ENCODE results near the gene ACR.
A peak's percentile ranks its signal among the peaks of the same experiment; 100 is the strongest.
"Not testable (repeated sequence)": the region's sequence is repeated elsewhere in the genome, so short reads cannot be mapped to it uniquely, and the experiment has no call there.

ACR gene

DNA sequence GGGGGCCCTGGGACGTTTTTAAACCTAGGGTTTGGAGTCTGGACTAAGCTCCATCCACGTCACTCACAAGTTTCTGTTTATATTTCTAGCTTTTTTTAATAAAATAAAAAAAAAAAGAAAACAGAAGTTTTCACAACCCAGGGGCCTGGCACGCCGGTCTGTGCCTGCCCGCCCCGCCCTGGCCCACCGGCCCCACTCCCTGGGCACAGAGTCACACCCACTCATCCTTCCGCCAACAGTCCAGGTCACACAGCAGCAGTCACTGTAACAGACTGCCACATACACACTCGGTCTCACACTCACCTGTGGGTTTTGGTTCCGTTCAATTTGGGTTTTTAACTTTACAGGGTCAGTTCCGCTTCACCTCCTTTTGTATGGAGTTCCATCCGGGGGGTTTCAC is 5.3 kb upstream of the ACR start:
- DNase-seq (ENCODE audit: low spot score), result no peak

DNA sequence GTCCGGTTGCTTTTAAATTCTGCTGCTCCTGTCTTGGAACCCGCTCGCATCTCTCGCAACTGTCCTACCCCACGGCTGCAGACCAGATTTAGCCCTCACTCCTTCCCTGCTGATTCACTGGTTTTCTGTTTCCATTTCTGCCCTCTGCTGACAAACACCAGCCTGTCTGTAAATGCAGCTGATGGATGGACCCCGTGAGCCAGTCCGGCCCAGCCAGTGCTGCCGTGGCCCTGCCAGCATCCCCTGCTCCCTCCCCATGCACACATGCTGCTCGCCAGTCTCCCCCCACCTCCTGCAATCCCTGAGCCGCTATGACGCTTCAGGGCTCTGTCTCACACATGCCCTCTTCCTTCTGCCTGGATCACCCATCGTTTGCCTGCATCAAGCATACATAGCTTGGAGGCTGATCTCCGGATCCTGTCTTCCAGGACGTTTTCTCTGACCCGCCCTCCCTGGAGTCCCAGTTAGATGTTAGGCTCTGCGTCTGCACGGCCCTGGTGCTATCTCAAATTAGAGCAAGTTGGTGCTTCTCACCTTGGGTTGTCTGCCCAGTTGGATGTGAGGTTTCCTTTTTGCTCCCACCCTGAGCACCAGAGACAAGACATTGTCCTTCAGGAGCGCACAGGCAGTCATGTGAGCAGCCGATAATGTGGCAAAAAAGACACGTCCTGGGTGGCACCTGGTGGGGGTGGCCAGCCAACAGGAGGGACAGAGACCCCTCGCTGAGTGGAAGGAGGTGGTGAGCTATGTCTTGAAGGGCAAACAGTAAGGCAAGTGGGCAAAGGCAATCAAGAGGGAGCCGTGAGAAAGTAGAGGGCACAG is 4.3 kb upstream of the ACR start:
- DNase-seq (ENCODE audit: low spot score), result no peak

GRCh38 chr22:50734343-50734771 is 3.6 kb upstream of the ACR start:
- no peak for DNase-seq (ENCODE audit: low spot score)

- DNase-seq (ENCODE audit: low spot score), result no peak
Measured at GRCh38 chr22:50734986-50735738, 2.8 kb upstream of the ACR start.

DNA sequence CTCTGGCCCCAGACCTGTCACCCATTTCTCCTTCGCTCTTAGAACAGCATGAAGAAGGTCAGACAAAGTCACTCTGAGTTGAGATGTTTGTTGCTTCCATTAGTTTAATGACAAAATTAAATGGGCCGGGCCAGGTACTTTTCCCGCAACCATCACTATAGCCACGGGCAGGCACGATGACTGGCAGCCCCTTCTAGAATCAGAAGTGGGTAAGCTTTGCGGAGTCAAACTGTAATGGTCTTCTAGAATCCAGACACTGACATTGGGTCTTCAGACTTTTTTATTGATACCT is 2.3 kb upstream of the ACR start:
- no peak for DNase-seq (ENCODE audit: low spot score)

GRCh38 chr22:50738649-50739227 is 734 bp downstream of the ACR start:
- peak; percentile 40 for DNase-seq (ENCODE audit: low spot score)

- DNase-seq (ENCODE audit: low spot score), result peak; percentile 60
Measured at GRCh38 chr22:50739279-50739691, 1.3 kb downstream of the ACR start.

DNA sequence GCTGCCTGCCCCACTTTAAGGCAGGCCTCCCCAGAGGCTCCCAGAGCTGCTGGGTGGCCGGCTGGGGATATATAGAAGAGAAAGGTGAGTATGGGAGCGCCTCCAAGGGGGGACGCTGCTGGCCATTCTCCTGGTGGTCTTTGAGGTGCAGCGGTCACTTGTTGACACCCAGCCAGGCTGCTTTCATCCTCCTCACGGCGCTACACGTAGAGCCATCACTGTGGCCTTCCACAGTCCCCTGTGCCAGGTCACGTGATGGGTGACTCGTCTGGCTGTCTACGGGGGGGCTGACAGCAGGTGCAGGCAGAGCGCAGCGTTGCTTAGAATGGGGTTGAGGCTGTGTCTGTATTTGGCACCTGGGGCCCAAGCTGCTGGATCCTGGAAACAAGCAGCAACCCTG is 1.9 kb downstream of the ACR start:
- no peak for DNase-seq (ENCODE audit: low spot score)

GRCh38 chr22:50740714-50741113 is 2.7 kb downstream of the ACR start:
- not testable (repeated sequence) for DNase-seq (ENCODE audit: low spot score)

GRCh38 chr22:50744424-50744823 is 6.4 kb downstream of the ACR start:
- DNase-seq (ENCODE audit: low spot score), result not testable (repeated sequence)

GRCh38 chr22:50747521-50747920 is 9.5 kb downstream of the ACR start:
- DNase-seq (ENCODE audit: low spot score), result not testable (repeated sequence)

GRCh38 chr22:50748630-50749029 is 10.6 kb downstream of the ACR start:
- not testable (repeated sequence) for DNase-seq (ENCODE audit: low spot score)

GRCh38 chr22:50749302-50750074 is 11.5 kb downstream of the ACR start:
- not testable (repeated sequence) for DNase-seq (ENCODE audit: low spot score)

- not testable (repeated sequence) for DNase-seq (ENCODE audit: low spot score)
Measured at GRCh38 chr22:50755251-50755650, 17.2 kb downstream of the ACR start.

GRCh38 chr22:50756406-50756805 is 18.4 kb downstream of the ACR start:
- DNase-seq (ENCODE audit: low spot score), result not testable (repeated sequence)

DNA sequence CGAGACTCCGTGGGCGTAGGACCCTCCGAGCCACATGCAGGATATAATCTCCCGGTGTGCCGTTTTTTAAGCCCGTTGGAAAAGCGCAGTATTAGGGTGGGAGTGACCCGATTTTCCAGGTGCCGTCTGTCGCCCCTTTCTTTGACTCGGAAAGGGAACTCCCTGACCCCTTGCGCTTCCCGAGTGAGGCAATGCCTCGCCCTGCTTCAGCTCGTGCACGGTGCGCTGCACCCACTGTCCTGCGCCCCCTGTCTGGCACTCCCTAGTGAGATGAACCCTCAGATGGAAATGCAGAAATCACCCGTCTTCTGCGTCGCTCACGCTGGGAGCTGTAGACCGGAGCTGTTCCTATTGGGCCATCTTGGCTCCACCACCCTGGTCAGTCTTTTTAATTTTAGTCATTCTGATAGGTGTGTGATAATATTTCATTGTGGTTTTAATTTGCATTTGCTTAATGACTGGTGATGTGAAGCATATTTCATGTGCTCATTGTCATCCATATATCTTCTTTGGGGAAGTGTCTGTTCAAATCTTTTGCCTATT is 19.0 kb downstream of the ACR start:
- not testable (repeated sequence) for DNase-seq (ENCODE audit: low spot score)

GRCh38 chr22:50759597-50760341 is 21.8 kb downstream of the ACR start:
- not testable (repeated sequence) for DNase-seq (ENCODE audit: low spot score)

DNA sequence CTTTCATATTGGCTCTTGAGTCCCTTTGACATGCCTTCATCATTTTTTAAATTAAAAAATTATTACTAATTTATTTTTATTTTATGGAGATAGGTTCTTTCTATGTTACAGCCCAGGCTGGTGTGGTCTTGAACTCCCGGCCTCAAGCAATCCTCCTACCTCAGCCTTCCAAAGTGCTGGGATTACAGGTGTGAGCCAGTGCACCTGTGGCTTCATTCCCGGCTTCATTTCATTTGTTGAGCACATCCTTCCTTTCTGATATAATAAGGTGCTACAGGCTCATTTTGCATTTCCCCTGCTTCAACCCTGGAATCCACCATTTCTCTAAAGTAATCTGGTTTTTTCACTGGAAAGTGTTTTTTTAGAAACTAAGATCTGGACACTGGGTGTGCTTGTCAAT is 23.8 kb downstream of the ACR start:
- DNase-seq (ENCODE audit: low spot score), result not testable (repeated sequence)

DNA sequence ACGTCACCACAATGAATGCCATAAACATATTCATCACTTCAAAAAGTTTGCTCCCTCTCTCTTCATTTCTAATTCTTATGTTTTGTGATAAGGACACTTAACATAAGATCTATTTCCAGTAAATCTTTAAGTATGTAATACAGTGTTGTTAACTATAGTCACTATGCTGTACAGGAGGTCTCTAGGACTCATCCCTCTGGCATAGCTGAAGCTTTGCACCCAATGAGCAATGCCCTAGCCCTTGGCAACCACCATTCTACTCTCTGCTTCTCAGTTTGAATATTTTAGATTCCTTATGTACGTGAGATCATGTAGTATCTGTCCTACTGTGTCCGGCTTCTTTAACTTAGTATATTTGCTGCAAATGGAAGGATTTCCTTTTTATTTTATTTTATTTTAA is 26.3 kb downstream of the ACR start:
- DNase-seq (ENCODE audit: low spot score), result not testable (repeated sequence)

DNA sequence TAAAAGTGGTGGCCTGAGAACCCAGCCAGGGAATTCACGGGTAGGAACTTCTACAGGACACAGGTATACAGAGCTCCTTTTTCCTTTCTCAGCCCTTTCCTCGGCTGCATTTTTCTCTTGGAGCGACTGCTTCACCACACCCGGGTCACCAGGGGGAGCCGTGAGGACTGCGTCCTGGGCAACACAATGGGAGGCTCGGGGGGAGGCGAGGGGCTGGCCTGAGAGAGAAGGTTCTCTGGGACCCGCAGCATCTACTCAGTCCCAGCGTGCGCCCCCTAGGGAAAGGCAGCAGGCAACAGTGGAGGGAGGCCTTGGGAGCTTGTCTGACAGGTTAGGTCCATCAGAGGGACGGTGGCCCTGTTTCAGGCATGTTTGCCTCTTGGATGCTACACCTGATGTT is 37.1 kb downstream of the ACR start:
- DNase-seq (ENCODE audit: low spot score), result not testable (repeated sequence)

GRCh38 chr22:50777631-50778030 is 39.6 kb downstream of the ACR start:
- not testable (repeated sequence) for DNase-seq (ENCODE audit: low spot score)
